ENCODE data around the gene E4F1.
"Not testable (repeated sequence)": the region's sequence is repeated elsewhere in the genome, so short reads cannot be mapped to it uniquely, and the experiment has no call there.

Gene E4F1

GRCh38 chr16:2189252-2189893 lies 34.0 kb upstream of the E4F1 start:
- no peak for DNase-seq

- DNase-seq, result no peak
These were observed 33.3 kb upstream of the E4F1 start for GRCh38 chr16:2190002-2190658.

DNA sequence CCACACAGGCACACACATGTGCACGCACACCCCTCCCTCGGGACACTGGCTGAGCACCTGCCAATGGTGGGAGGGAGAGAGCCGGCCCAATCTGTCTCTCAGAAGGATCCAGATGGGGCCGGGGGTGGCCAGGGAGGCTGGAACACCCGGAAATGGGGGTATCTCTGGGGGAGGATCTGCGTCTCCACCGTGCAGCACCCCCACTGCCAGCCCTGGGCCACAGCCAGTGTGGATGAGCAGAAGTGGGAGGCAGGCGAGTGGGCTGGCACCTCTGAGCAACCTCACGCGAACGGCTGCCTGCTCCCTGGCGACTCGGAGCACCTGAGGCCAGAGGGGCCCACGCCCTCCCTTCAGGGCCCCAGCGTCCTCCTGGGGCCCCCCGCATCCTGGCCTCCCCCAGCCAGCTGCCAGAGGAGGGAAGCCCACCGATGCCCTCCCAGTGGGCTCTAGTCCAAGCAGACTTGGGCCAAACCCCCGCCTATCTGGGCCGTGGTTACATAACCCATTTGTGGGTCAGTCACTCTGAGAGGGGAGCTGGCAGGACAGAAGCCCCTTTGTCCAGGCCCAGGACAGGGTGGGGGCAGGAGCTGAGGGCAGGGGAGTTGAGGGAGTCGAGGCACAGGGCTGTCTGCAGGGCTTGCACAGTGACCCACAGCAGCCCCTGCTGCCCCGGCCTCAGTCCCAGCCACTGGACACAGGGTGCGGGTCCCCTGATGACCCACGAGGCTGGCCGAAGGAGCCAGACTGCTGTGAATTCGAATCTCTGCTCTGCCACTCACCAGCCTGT lies 32.5 kb upstream of the E4F1 start:
- no peak for DNase-seq

GRCh38 chr16:2191446-2191706 lies 32.0 kb upstream of the E4F1 start:
- DNase-seq, result no peak

- DNase-seq, result peak; percentile 34
These were observed 29.1 kb upstream of the E4F1 start for GRCh38 chr16:2194166-2194834.

DNA sequence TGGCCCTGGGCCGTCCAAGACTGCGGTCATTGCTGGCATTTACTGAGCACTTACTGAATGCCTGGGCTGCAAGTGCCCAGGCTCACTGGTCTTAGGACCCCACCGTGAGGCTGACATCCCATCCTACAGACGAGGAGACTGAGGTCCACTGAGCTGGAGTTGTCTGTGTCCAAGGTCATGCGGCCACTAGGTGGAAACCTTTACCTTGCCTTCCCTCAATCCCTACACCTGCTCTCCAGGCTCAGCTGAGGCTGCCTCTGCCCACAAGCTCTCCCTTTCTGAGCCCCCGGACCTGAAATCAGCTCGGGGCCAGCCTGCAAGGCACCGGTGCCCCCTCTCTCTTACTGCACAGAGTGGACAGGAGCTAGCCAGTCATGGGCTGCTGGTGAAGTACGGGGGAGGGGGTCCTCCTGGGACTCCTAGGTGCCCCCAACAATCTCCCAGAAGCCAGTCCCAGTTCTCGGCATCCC lies 28.5 kb upstream of the E4F1 start:
- DNase-seq, result no peak

- DNase-seq, result no peak
These were observed 27.8 kb upstream of the E4F1 start for GRCh38 chr16:2195322-2196161.

GRCh38 chr16:2196162-2196980 lies 27.0 kb upstream of the E4F1 start, which contains the start of gene CASKIN1:
Gene CASKIN1 (minus strand): TSS chr16:2196605. CDS start chr16:2196432, 173 bp downstream.
- DNase-seq, result no peak

GRCh38 chr16:2196981-2197511 lies 26.3 kb upstream of the E4F1 start:
- no peak for DNase-seq

GRCh38 chr16:2197765-2198164 lies 25.6 kb upstream of the E4F1 start:
- DNase-seq, result no peak

DNA sequence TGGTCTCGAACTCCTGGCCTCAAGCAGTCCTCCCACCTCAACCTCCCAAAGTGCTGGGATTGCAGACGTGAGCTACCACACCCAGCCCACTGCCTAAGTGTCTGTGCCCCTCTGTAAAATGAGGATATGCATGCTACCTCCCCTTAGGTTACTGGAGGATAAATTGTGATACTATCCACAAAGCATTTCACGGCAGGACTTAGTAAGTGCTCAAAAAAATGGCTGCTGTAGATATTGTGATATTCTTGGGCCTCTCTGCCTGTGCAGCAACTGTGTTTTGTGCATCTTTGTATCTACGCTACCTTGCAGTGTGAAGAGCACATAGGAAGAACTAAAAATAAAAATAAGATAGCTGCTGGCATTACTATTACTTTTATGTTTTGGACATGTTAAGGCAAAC lies 25.1 kb upstream of the E4F1 start:
- no peak for DNase-seq

DNA sequence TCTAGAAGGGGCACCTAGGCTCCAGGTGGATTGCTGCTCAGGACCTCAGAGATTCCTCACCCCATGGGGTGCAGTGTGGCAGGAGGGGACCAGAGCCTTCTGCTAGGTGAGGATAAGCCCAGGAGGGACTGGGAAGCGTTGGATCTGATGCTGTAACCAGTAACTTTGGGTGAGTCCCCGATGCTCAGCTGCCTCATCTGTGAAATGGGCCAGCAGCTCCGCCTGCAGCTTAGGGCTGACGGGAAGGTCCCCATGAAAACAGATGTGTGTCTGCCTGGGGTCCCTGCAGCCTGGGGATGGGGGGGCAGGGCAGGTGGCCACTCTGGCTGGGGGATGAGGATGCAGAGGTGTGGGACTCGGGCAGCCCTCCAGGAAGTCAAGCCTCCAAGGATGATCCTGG lies 24.3 kb upstream of the E4F1 start:
- DNase-seq, result no peak

GRCh38 chr16:2199621-2200139 lies 23.7 kb upstream of the E4F1 start:
- DNase-seq, result no peak

GRCh38 chr16:2200313-2200712 lies 23.1 kb upstream of the E4F1 start:
- DNase-seq, result no peak

DNA sequence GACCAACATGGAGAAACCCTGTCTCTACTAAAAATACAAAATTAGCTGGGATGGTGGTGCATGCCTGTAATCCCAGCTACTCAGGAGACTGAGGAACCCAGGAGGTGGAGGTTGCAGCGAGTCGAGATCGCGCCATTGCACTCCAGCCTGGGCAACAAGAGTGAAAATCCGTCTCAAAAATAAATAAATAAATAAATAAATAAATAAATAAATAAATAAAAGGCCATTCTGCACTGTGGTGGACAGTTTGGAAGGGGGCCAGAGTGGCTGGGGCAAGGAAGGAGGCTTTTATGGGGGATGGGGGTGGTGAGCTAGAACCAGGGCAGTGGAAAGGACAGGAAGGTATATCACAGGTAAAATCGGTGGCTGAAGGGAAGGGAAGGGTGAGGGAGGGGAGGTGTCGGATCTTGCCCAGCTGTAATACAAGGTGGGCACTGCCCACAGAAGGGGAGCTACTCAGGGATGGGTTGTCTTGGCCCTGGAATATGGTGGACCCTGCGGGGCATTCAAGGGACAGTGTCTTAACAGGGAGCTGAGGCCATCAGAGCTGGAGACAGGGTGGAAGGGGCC lies 20.2 kb upstream of the E4F1 start:
- DNase-seq, result not testable (repeated sequence)

DNA sequence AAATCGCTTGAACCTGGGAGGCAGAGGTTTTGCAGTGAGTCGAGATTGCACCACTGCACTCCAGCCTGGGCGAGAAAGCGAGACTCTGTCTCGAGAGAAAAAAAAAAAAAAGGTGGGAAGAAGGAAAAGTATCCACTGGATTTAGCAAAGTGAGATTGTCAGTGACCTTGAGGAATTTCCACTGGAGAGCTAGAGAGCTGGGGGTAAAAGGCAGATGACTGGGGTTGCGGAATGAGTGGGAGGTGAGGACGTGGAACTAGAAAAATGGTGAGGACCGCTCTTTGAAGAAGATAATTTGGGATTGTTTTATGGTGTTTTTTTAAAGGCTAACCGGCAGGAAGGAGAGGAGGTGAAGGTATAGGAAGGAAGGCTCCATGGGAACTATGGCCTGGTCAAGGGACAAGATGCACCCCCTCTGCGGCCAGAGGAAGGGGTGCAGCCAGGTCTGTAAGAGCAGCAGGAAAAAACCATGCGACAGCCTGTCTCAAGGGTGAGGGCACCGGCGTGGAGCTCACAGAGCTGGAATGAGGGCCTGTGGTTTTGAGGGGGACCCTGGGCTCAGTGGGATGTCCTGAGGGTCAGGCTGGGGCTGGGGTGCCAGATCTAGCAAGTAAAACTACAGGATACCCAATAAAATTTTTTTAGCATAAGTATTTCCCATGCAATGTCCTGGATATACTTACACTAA lies 18.8 kb upstream of the E4F1 start:
- DNase-seq, result no peak

GRCh38 chr16:2205104-2205966 lies 18.1 kb upstream of the E4F1 start, which contains the start of gene MLST8:
Gene MLST8 (plus strand): TSS chr16:2205454. CDS start chr16:2206086, 632 bp downstream.
- DNase-seq, result peak; percentile 90

DNA sequence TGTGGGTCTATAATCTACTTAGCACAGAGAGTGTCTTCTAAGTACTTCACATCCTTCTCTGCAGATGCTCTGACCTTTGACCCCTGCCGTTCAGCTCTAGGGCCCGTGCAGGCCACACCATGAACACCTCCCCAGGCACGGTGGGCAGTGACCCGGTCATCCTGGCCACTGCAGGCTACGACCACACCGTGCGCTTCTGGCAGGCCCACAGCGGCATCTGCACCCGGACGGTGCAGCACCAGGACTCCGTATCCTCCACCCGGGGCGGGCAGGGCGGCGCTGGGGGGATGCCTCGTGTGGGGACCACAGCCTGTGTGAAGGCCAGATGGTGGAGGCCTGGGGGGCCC lies 17.5 kb upstream of the E4F1 start:
- no peak for DNase-seq

- DNase-seq, result no peak
These were observed 17.0 kb upstream of the E4F1 start for GRCh38 chr16:2206420-2206779.
